CD4-positive, alpha-beta T cell treated with Interleukin-4 for 1 hour (primary cell): ENCODE measurements around the gene TMEM132A.

ENCODE experiments used
- DNase-seq, 2 donors: peaks; one replicate each; pipeline ENCODE4 v3.0.0-alpha.2; 2020 to 2022

Gene TMEM132A

GRCh38 chr11:60924110-60924905 lies at the start of gene TMEM132A:
TMEM132A (plus strand) TSS chr11:60924460; CDS start chr11:60924634, 174 bp downstream.
- DNase-seq: no peak

GRCh38 chr11:60875366-60876167 lies 48.7 kb upstream of the TMEM132A start:
- DNase-seq: no peak

GRCh38 chr11:60876168-60876485 lies 48.1 kb upstream of the TMEM132A start:
- DNase-seq: no peak

- DNase-seq: no peak
These were observed 45.8 kb upstream of the TMEM132A start for GRCh38 chr11:60878245-60879101.

GRCh38 chr11:60879104-60879503 lies 45.2 kb upstream of the TMEM132A start:
- DNase-seq: no peak

- DNase-seq: no peak
These were observed 44.2 kb upstream of the TMEM132A start for GRCh38 chr11:60879971-60880588.

- DNase-seq: no peak
These were observed 43.5 kb upstream of the TMEM132A start for GRCh38 chr11:60880643-60881282.

- DNase-seq: peak; percentile 39 to 45
These were observed 36.7 kb upstream of the TMEM132A start for GRCh38 chr11:60887556-60887955.

GRCh38 chr11:60889869-60890311 lies 34.4 kb upstream of the TMEM132A start:
- no peak for DNase-seq

GRCh38 chr11:60890696-60891095 lies 33.6 kb upstream of the TMEM132A start:
- DNase-seq: no peak

GRCh38 chr11:60891103-60891741 lies 33.0 kb upstream of the TMEM132A start:
- DNase-seq: no peak

- DNase-seq: no peak
These were observed 28.6 kb upstream of the TMEM132A start for GRCh38 chr11:60895687-60896086.

GRCh38 chr11:60897496-60897895 lies 26.8 kb upstream of the TMEM132A start:
- DNase-seq: no peak

GRCh38 chr11:60899046-60899936 lies 25.0 kb upstream of the TMEM132A start:
- DNase-seq: peak; percentile 48 to 60

GRCh38 chr11:60899977-60900376 lies 24.3 kb upstream of the TMEM132A start:
- no peak for DNase-seq

GRCh38 chr11:60900673-60901404 lies 23.4 kb upstream of the TMEM132A start:
- DNase-seq: no peak

GRCh38 chr11:60902625-60903024 lies 21.6 kb upstream of the TMEM132A start:
- DNase-seq: no peak

- no peak for DNase-seq
These were observed 19.2 kb upstream of the TMEM132A start for GRCh38 chr11:60905047-60905446.

- DNase-seq: peak in 1 of 2 donors; percentile 30
These were observed 18.6 kb upstream of the TMEM132A start for GRCh38 chr11:60905551-60906113.
